MCF 10A (cell line): ENCODE data around the gene CIB4. TPM values are rescaled to one million over a fixed set of nuclear protein-coding genes. Genes with fewer than 3 reads are reported as not detected.

Experiments used
- BruUV-seq: library from RNA; stranded (reverse); fragments of 400-500 nt; replicated peaks from 2 replicates; lab custom pipeline; 2021; lab: Mats Ljungman, UMichigan
- CTCF ChIA-PET: fragments of 300-600 bp; sonication (Branson Sonifier 250); formaldehyde crosslinking; extraction: SDS; loops from one replicate; lab custom pipeline; 2021; ENCODE audit warnings: antibody characterized with exemption, inconsistent platforms; lab: Yijun Ruan, JAX
- POLR2A ChIA-PET: fragments of 300-600, 350-650 bp; sonication (Branson Sonifier 250); formaldehyde crosslinking; extraction: SDS; loops from one replicate; lab custom pipeline; 2020; ENCODE audit warnings: antibody characterized with exemption, inconsistent platforms; lab: Yijun Ruan, JAX
- DNase-seq: peaks from one replicate; pipeline ENCODE4 v3.0.0-alpha.2; 2018; ENCODE audit not compliant: unreplicated experiment
- H3K27ac Mint-ChIP-seq: one replicate; pipeline ENCODE4 v1.8.0; 2022; ENCODE audit warnings: mild to moderate bottlenecking, low read depth, mixed read lengths; ENCODE audit not compliant: unreplicated experiment
- H3K27me3 Mint-ChIP-seq: one replicate; pipeline ENCODE4 v1.8.0; 2022; ENCODE audit warnings: mixed read lengths; ENCODE audit not compliant: insufficient read depth, unreplicated experiment
- H3K36me3 Mint-ChIP-seq: one replicate; pipeline ENCODE4 v1.8.0; 2022; ENCODE audit warnings: mild to moderate bottlenecking, moderate library complexity, mixed read lengths; ENCODE audit not compliant: insufficient read depth, unreplicated experiment
- H3K4me1 Mint-ChIP-seq: one replicate; pipeline ENCODE4 v1.8.0; 2022; ENCODE audit warnings: mixed read lengths; ENCODE audit not compliant: insufficient read depth, unreplicated experiment
- H3K4me3 Mint-ChIP-seq: one replicate; pipeline ENCODE4 v1.8.0; 2022; ENCODE audit warnings: mild to moderate bottlenecking, moderate library complexity, mixed read lengths; ENCODE audit not compliant: unreplicated experiment
- H3K9me3 Mint-ChIP-seq: one replicate; pipeline ENCODE4 v1.8.0; 2022; ENCODE audit warnings: mixed read lengths; ENCODE audit not compliant: unreplicated experiment
- CTCF ChIP-seq: fragments of 200-600 bp; IDR thresholded peaks from one replicate; pipeline ENCODE4 v1.8.0; 2022; ENCODE audit warnings: antibody characterized with exemption, mild to moderate bottlenecking; ENCODE audit not compliant: unreplicated experiment
- intact Hi-C: fragments of 100-400 bp; cut with micrococcal nuclease; formaldehyde crosslinking; loops from 2 replicates; pipeline ENCODE4 v1.14.1; 2022
- total RNA-seq: library from RNA; stranded (reverse); gene quantifications from 2 replicates; pipeline ENCODE4 v1.2.3, GENCODE V29; 2022

Gene CIB4
- total RNA-seq, 1 experiment from 2014 or later: not detected

GRCh38 chr2:26681656-26682055 lies 40.5 kb upstream of the CIB4 start:
- CTCF ChIA-PET: no interaction called here
- Mint-ChIP-seq H3K4me1 (peaks cover 5% of the 10 kb centered on the region), H3K27me3 (peaks cover 46% of the 10 kb centered on the region), H3K27ac (no peak overlapping the region), H3K9me3 (no peaks in the 10 kb centered on the region), H3K4me3 (no peak overlapping the region), H3K36me3 (no peaks in the 10 kb centered on the region)
- BruUV-seq: no TSS peak
- POLR2A ChIA-PET: no interaction called here
- intact Hi-C loops: no loop called here
- no peak for DNase-seq
- no peak for TF ChIP-seq CTCF

- peaks cover 5% of the 10 kb centered on the region for H3K4me1 Mint-ChIP-seq
Measured at GRCh38 chr2:26679867-26680266, 38.7 kb upstream of the CIB4 start.

GRCh38 chr2:26678035-26678434 lies 36.9 kb upstream of the CIB4 start:
- Mint-ChIP-seq H3K27ac (no peak overlapping the region), H3K4me1 (peaks cover 5% of the 10 kb centered on the region), H3K27me3 (peaks cover 40% of the 10 kb centered on the region), H3K4me3 (no peak overlapping the region), H3K36me3 (no peaks in the 10 kb centered on the region), H3K9me3 (no peaks in the 10 kb centered on the region)
- BruUV-seq: no TSS peak
- intact Hi-C loops: no loop called here
- DNase-seq: peak; percentile 27
- no peak for TF ChIP-seq CTCF
- ChIA-PET POLR2A (interaction anchor here (0.9 to 1.1 kb wide), 2 partner anchors 10 to 45 kb away, joined by 3 to 4 read pairs; no protein-coding TSS in a partner anchor), CTCF (interaction anchor here (0.7 to 1.1 kb wide), 2 partner anchors 71 to 553 kb away, joined by 3 read pairs; no protein-coding TSS in a partner anchor)

More at GRCh38 chr2:26679867-26680266, 38.7 kb upstream of the CIB4 start:
- TF ChIP-seq CTCF: no peak
- Mint-ChIP-seq H3K27ac (no peak overlapping the region), H3K4me3 (no peak overlapping the region), H3K36me3 (no peaks in the 10 kb centered on the region), H3K27me3 (peaks cover 34% of the 10 kb centered on the region), H3K9me3 (no peaks in the 10 kb centered on the region)
- intact Hi-C loops: no loop called here
- ChIA-PET CTCF (interaction anchor here (0.9 kb wide), 1 partner anchor 263 kb away, joined by 3 read pairs; no protein-coding TSS in a partner anchor), POLR2A (interaction anchor here (0.5 to 1.1 kb wide), 2 partner anchors 9 to 57 kb away, joined by 3 read pairs; no protein-coding TSS in a partner anchor)
- no TSS peak for BruUV-seq
- DNase-seq: no peak

- H3K27ac Mint-ChIP-seq: no peak overlapping the region
- peaks cover 46% of the 10 kb centered on the region for H3K27me3 Mint-ChIP-seq
Measured at GRCh38 chr2:26675651-26676255, 34.6 kb upstream of the CIB4 start.

More at GRCh38 chr2:26675651-26676255, 34.6 kb upstream of the CIB4 start:
- ChIA-PET POLR2A (interaction anchor here (1.6 kb wide), 1 partner anchor 21 kb away, joined by 3 read pairs; no protein-coding TSS in a partner anchor), CTCF (interaction anchor here (1.1 kb wide), 1 partner anchor 15 kb away, joined by 3 read pairs; no protein-coding TSS in a partner anchor)
- intact Hi-C loops: no loop called here
- no peak for TF ChIP-seq CTCF
- Mint-ChIP-seq H3K4me3 (no peak overlapping the region), H3K36me3 (no peaks in the 10 kb centered on the region), H3K4me1 (peaks cover 5% of the 10 kb centered on the region), H3K9me3 (no peaks in the 10 kb centered on the region)
- no TSS peak for BruUV-seq
- no peak for DNase-seq
